ENCODE results near the gene SP140. TPM values are rescaled to one million over a fixed set of nuclear protein-coding genes. Genes with fewer than 3 reads are reported as not detected.
"Not testable (repeated sequence)": the region's sequence is repeated elsewhere in the genome, so short reads cannot be mapped to it uniquely, and the experiment has no call there.

SP140 gene
- total RNA-seq, 1 donor, result 96.6 TPM

- Histone ChIP-seq H3K27me3 (ENCODE audit: insufficient read depth, low read length) (no peaks in the 10 kb centered on the region), H3K4me1 (ENCODE audit: insufficient read depth, low read length) (peaks cover 56% of the 10 kb centered on the region), H3K9me3 (ENCODE audit: low read depth, low read length) (no peaks in the 10 kb centered on the region), H3K4me3 (ENCODE audit: low read length) (peak overlapping the region; percentile 99)
Observed at GRCh38 chr2:230218421-230218820, 7.1 kb upstream of the SP140 start.

GRCh38 chr2:230219419-230220331, 5.9 kb upstream of the SP140 start, which contains the start of gene SP110:
SP110 (minus strand) TSS chr2:230219984; CDS start chr2:230216927, 3,057 bp downstream.
- no peaks in the 10 kb centered on the region for H3K27me3 ChIP-seq (ENCODE audit: insufficient read depth, low read length)
- peak within 1 kb of the TSS; percentile 99 for H3K4me3 ChIP-seq (ENCODE audit: low read length)
- H3K9me3 ChIP-seq (ENCODE audit: low read depth, low read length), result no peaks in the 10 kb centered on the region
- peaks cover 68% of the 10 kb centered on the region for H3K4me1 ChIP-seq (ENCODE audit: insufficient read depth, low read length)

GRCh38 chr2:230220347-230220969, 5.1 kb upstream of the SP140 start:
- H3K9me3 ChIP-seq (ENCODE audit: low read depth, low read length), result no peaks in the 10 kb centered on the region
- H3K4me3 ChIP-seq (ENCODE audit: low read length), result peak overlapping the region; percentile 99
- no peaks in the 10 kb centered on the region for H3K27me3 ChIP-seq (ENCODE audit: insufficient read depth, low read length)
- peaks cover 74% of the 10 kb centered on the region for H3K4me1 ChIP-seq (ENCODE audit: insufficient read depth, low read length)

- no peak overlapping the region for H3K4me3 ChIP-seq (ENCODE audit: low read length)
- H3K27me3 ChIP-seq (ENCODE audit: insufficient read depth, low read length), result no peaks in the 10 kb centered on the region
- no peaks in the 10 kb centered on the region for H3K9me3 ChIP-seq (ENCODE audit: low read depth, low read length)
- H3K4me1 ChIP-seq (ENCODE audit: insufficient read depth, low read length), result peaks cover 77% of the 10 kb centered on the region
Observed at GRCh38 chr2:230221493-230221892, 4.0 kb upstream of the SP140 start.

- not testable (repeated sequence) for H3K27me3 ChIP-seq (ENCODE audit: insufficient read depth, low read length); H3K4me3 ChIP-seq (ENCODE audit: low read length); H3K9me3 ChIP-seq (ENCODE audit: low read depth, low read length)
- H3K4me1 ChIP-seq (ENCODE audit: insufficient read depth, low read length), result peaks cover 72% of the 10 kb centered on the region
Observed at GRCh38 chr2:230222829-230223228, 2.7 kb upstream of the SP140 start.

GRCh38 chr2:230224458-230224857, 1.1 kb upstream of the SP140 start:
- H3K4me1 ChIP-seq (ENCODE audit: insufficient read depth, low read length), result peaks cover 58% of the 10 kb centered on the region
- no peak overlapping the region for H3K4me3 ChIP-seq (ENCODE audit: low read length)
- no peaks in the 10 kb centered on the region for H3K9me3 ChIP-seq (ENCODE audit: low read depth, low read length)
- no peaks in the 10 kb centered on the region for H3K27me3 ChIP-seq (ENCODE audit: insufficient read depth, low read length)

- Histone ChIP-seq H3K9me3 (ENCODE audit: low read depth, low read length) (peaks cover 4% of the 10 kb centered on the region), H3K27me3 (ENCODE audit: insufficient read depth, low read length) (no peaks in the 10 kb centered on the region), H3K4me3 (ENCODE audit: low read length) (peak overlapping the region; percentile 37), H3K4me1 (ENCODE audit: insufficient read depth, low read length) (peaks cover 56% of the 10 kb centered on the region)
Observed at GRCh38 chr2:230226051-230226551, 565 bp downstream of the SP140 start.

- no peaks in the 10 kb centered on the region for H3K27me3 ChIP-seq (ENCODE audit: insufficient read depth, low read length)
- H3K9me3 ChIP-seq (ENCODE audit: low read depth, low read length), result peaks cover 4% of the 10 kb centered on the region
- peak overlapping the region; percentile 20 for H3K4me3 ChIP-seq (ENCODE audit: low read length)
- peaks cover 63% of the 10 kb centered on the region for H3K4me1 ChIP-seq (ENCODE audit: insufficient read depth, low read length)
Observed at GRCh38 chr2:230227216-230227615, 1.7 kb downstream of the SP140 start.

- Histone ChIP-seq H3K27me3 (ENCODE audit: insufficient read depth, low read length) (no peaks in the 10 kb centered on the region), H3K4me3 (ENCODE audit: low read length) (no peak overlapping the region), H3K9me3 (ENCODE audit: low read depth, low read length) (peaks cover 4% of the 10 kb centered on the region), H3K4me1 (ENCODE audit: insufficient read depth, low read length) (peaks cover 37% of the 10 kb centered on the region)
Observed at GRCh38 chr2:230230087-230230486, 4.6 kb downstream of the SP140 start.

- H3K27me3 ChIP-seq (ENCODE audit: insufficient read depth, low read length), result no peaks in the 10 kb centered on the region
- H3K4me1 ChIP-seq (ENCODE audit: insufficient read depth, low read length), result peaks cover 32% of the 10 kb centered on the region
- H3K4me3 ChIP-seq (ENCODE audit: low read length), result no peak overlapping the region
- H3K9me3 ChIP-seq (ENCODE audit: low read depth, low read length), result peaks cover 4% of the 10 kb centered on the region
Observed at GRCh38 chr2:230230496-230231200, 5.1 kb downstream of the SP140 start.

- H3K4me1 ChIP-seq (ENCODE audit: insufficient read depth, low read length), result peaks cover 26% of the 10 kb centered on the region
- peaks cover 4% of the 10 kb centered on the region for H3K9me3 ChIP-seq (ENCODE audit: low read depth, low read length)
- H3K27me3 ChIP-seq (ENCODE audit: insufficient read depth, low read length), result no peaks in the 10 kb centered on the region
- H3K4me3 ChIP-seq (ENCODE audit: low read length), result no peak overlapping the region
Observed at GRCh38 chr2:230231251-230231650, 5.7 kb downstream of the SP140 start.

GRCh38 chr2:230234122-230234722, 8.7 kb downstream of the SP140 start:
- Histone ChIP-seq H3K27me3 (ENCODE audit: insufficient read depth, low read length) (no peaks in the 10 kb centered on the region), H3K4me1 (ENCODE audit: insufficient read depth, low read length) (peaks cover 15% of the 10 kb centered on the region), H3K9me3 (ENCODE audit: low read depth, low read length) (peaks cover 4% of the 10 kb centered on the region), H3K4me3 (ENCODE audit: low read length) (no peak overlapping the region)

- peaks cover 4% of the 10 kb centered on the region for H3K9me3 ChIP-seq (ENCODE audit: low read depth, low read length)
- peaks cover 13% of the 10 kb centered on the region for H3K4me1 ChIP-seq (ENCODE audit: insufficient read depth, low read length)
- H3K27me3 ChIP-seq (ENCODE audit: insufficient read depth, low read length), result no peaks in the 10 kb centered on the region
- no peak overlapping the region for H3K4me3 ChIP-seq (ENCODE audit: low read length)
Observed at GRCh38 chr2:230234845-230235244, 9.3 kb downstream of the SP140 start.

- Histone ChIP-seq H3K27me3 (ENCODE audit: insufficient read depth, low read length) (no peaks in the 10 kb centered on the region), H3K9me3 (ENCODE audit: low read depth, low read length) (no peaks in the 10 kb centered on the region), H3K4me1 (ENCODE audit: insufficient read depth, low read length) (peaks cover 8% of the 10 kb centered on the region), H3K4me3 (ENCODE audit: low read length) (no peak overlapping the region)
Observed at GRCh38 chr2:230244211-230244610, 18.7 kb downstream of the SP140 start.
